ENCODE measurements around the gene SLC49A3. TPM values are rescaled to one million over a fixed set of nuclear protein-coding genes. Genes with fewer than 3 reads are reported as not detected.

Gene SLC49A3
- total RNA-seq, 1 experiment from 2014 or later = 8.1 TPM

DNA sequence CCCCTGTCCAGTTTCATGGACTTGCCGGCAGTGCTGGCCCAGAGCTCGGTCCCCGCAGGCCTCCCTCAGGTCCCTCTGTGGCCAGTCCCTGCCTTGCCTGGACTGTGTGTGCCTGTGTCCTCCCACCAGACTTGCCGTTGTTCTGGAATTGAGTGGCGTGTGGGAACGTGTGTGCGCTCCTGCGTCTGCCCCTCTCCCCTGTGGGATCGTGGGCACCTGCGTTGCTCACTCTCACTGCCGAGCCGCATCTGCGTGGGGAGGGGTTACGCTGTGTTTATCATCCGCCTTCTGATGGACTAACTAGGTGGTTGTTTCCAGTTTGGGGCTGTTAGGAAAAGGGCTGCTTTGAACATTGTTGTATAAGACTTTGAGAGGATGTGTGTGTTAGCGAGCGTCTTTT, 37.9 kb upstream of the SLC49A3 start:
- ChIA-PET POLR2A (ENCODE audit: unreplicated experiment) (no interaction called here), CTCF (no interaction called here)
- H2AFZ ChIP-seq = no peak overlapping the region
- H3K4me1 ChIP-seq (replicated peaks; ENCODE audit: insufficient read depth) = no peaks in the 10 kb centered on the region
- H3K9me2 ChIP-seq (ENCODE audit: insufficient read depth) = no peaks in the 10 kb centered on the region
- H3K4me3 ChIP-seq = no peak overlapping the region
- no peaks in the 10 kb centered on the region for H3K9me3 ChIP-seq (ENCODE audit: insufficient read depth, low read depth)
- BruUV-seq (replicated peaks) = no TSS peak
- no peak overlapping the region for H3K27ac ChIP-seq
- peaks cover 39% of the 10 kb centered on the region for H4K20me1 ChIP-seq (ENCODE audit: insufficient read depth)
- no peaks in the 10 kb centered on the region for H3K36me3 ChIP-seq (ENCODE audit: low read depth)
- intact Hi-C loops (cut with micrococcal nuclease; ENCODE audit: unreplicated experiment) = no loop called here
- no peaks in the 10 kb centered on the region for H3K27me3 ChIP-seq (ENCODE audit: insufficient read depth, low read depth)
- 0 out of 2 replicates have a peak, but pooled peaks cover 4% of the 10 kb centered on the region for H3K79me2 ChIP-seq (ENCODE audit: low read depth)
- H3F3A ChIP-seq (ENCODE audit: insufficient read depth, low read depth) = peaks cover 10% of the 10 kb centered on the region; the same call in 1 of the 2 replicates
- TF ChIP-seq, protein P1, sequence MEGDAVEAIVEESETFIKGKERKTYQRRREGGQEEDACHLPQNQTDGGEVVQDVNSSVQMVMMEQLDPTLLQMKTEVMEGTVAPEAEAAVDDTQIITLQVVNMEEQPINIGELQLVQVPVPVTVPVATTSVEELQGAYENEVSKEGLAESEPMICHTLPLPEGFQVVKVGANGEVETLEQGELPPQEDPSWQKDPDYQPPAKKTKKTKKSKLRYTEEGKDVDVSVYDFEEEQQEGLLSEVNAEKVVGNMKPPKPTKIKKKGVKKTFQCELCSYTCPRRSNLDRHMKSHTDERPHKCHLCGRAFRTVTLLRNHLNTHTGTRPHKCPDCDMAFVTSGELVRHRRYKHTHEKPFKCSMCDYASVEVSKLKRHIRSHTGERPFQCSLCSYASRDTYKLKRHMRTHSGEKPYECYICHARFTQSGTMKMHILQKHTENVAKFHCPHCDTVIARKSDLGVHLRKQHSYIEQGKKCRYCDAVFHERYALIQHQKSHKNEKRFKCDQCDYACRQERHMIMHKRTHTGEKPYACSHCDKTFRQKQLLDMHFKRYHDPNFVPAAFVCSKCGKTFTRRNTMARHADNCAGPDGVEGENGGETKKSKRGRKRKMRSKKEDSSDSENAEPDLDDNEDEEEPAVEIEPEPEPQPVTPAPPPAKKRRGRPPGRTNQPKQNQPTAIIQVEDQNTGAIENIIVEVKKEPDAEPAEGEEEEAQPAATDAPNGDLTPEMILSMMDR (conservative IDR thresholded peaks at IDR 0.05) = no peak
- TF ChIP-seq EZH2 (IDR thresholded peaks at IDR 0.05; ENCODE audit: low read depth) = no peak
- DNase-seq = no peak
- H3K4me2 ChIP-seq = no peak overlapping the region

GRCh38 chr4:726235-726787, 37.4 kb upstream of the SLC49A3 start:
- H3F3A ChIP-seq (ENCODE audit: insufficient read depth, low read depth) = peaks cover 10% of the 10 kb centered on the region; the same call in 1 of the 2 replicates
- CTCF ChIA-PET = no interaction called here
- intact Hi-C loops (cut with micrococcal nuclease; ENCODE audit: unreplicated experiment) = no loop called here
- H3K9me3 ChIP-seq (ENCODE audit: insufficient read depth, low read depth) = no peaks in the 10 kb centered on the region
- H3K4me3 ChIP-seq = no peak overlapping the region
- no peak for DNase-seq
- no peaks in the 10 kb centered on the region for H3K9me2 ChIP-seq (ENCODE audit: insufficient read depth)
- H3K4me1 ChIP-seq (replicated peaks; ENCODE audit: insufficient read depth) = no peaks in the 10 kb centered on the region
- TF ChIP-seq EZH2 (IDR thresholded peaks at IDR 0.05; ENCODE audit: low read depth) = no peak
- TF ChIP-seq, protein P1 (conservative IDR thresholded peaks at IDR 0.05) = no peak
- no peaks in the 10 kb centered on the region for H3K27me3 ChIP-seq (ENCODE audit: insufficient read depth, low read depth)
- H4K20me1 ChIP-seq (ENCODE audit: insufficient read depth) = peaks cover 41% of the 10 kb centered on the region
- no peak overlapping the region for H2AFZ ChIP-seq
- H3K79me2 ChIP-seq (ENCODE audit: low read depth) = 0 out of 2 replicates have a peak, but pooled peaks cover 4% of the 10 kb centered on the region
- H3K36me3 ChIP-seq (ENCODE audit: low read depth) = no peaks in the 10 kb centered on the region
- no TSS peak for BruUV-seq (replicated peaks)
- no peak overlapping the region for H3K27ac ChIP-seq
- H3K4me2 ChIP-seq = no peak overlapping the region
- POLR2A ChIA-PET (ENCODE audit: unreplicated experiment) = no interaction called here

GRCh38 chr4:725391-726234, 36.7 kb upstream of the SLC49A3 start:
- H2AFZ ChIP-seq = no peak overlapping the region
- intact Hi-C loops (cut with micrococcal nuclease; ENCODE audit: unreplicated experiment) = no loop called here
- ChIA-PET CTCF (no interaction called here), POLR2A (ENCODE audit: unreplicated experiment) (no interaction called here)
- no peak for DNase-seq
- H3K36me3 ChIP-seq (ENCODE audit: low read depth) = no peaks in the 10 kb centered on the region
- H3K4me1 ChIP-seq (replicated peaks; ENCODE audit: insufficient read depth) = no peaks in the 10 kb centered on the region
- H3K4me2 ChIP-seq = no peak overlapping the region
- no peak overlapping the region for H3K4me3 ChIP-seq
- H4K20me1 ChIP-seq (ENCODE audit: insufficient read depth) = peaks cover 44% of the 10 kb centered on the region
- H3K9me3 ChIP-seq (ENCODE audit: insufficient read depth, low read depth) = no peaks in the 10 kb centered on the region
- no peak overlapping the region for H3K27ac ChIP-seq
- peaks cover 4% of the 10 kb centered on the region; the same call in 1 of the 2 replicates for H3F3A ChIP-seq (ENCODE audit: insufficient read depth, low read depth)
- H3K27me3 ChIP-seq (ENCODE audit: insufficient read depth, low read depth) = no peaks in the 10 kb centered on the region
- H3K9me2 ChIP-seq (ENCODE audit: insufficient read depth) = no peaks in the 10 kb centered on the region
- H3K79me2 ChIP-seq (ENCODE audit: low read depth) = 0 out of 2 replicates have a peak, but pooled peaks cover 4% of the 10 kb centered on the region
- TF ChIP-seq EZH2 (IDR thresholded peaks at IDR 0.05; ENCODE audit: low read depth) = no peak
- TF ChIP-seq, protein P1 (conservative IDR thresholded peaks at IDR 0.05) = no peak
- no TSS peak for BruUV-seq (replicated peaks)

Measured in PC-9 (cell line).